A172 (cell line): ENCODE measurements around the gene PHRF1. TPM values are rescaled to one million over a fixed set of nuclear protein-coding genes. Genes with fewer than 3 reads are reported as not detected.

Experiments
- DNase-seq: peaks from one replicate; pipeline ENCODE4 v3.0.0-alpha.2; 2015; ENCODE audit warnings: low spot score
- total RNA-seq: library from RNA; depleted of rRNA; stranded (reverse); fragments of >200 nt; shearing (Covaris generic); gene quantifications from 2 replicates; pipeline ENCODE4 v1.2.3, GENCODE V29; 2014; rRNA removed

Gene PHRF1, protein sequence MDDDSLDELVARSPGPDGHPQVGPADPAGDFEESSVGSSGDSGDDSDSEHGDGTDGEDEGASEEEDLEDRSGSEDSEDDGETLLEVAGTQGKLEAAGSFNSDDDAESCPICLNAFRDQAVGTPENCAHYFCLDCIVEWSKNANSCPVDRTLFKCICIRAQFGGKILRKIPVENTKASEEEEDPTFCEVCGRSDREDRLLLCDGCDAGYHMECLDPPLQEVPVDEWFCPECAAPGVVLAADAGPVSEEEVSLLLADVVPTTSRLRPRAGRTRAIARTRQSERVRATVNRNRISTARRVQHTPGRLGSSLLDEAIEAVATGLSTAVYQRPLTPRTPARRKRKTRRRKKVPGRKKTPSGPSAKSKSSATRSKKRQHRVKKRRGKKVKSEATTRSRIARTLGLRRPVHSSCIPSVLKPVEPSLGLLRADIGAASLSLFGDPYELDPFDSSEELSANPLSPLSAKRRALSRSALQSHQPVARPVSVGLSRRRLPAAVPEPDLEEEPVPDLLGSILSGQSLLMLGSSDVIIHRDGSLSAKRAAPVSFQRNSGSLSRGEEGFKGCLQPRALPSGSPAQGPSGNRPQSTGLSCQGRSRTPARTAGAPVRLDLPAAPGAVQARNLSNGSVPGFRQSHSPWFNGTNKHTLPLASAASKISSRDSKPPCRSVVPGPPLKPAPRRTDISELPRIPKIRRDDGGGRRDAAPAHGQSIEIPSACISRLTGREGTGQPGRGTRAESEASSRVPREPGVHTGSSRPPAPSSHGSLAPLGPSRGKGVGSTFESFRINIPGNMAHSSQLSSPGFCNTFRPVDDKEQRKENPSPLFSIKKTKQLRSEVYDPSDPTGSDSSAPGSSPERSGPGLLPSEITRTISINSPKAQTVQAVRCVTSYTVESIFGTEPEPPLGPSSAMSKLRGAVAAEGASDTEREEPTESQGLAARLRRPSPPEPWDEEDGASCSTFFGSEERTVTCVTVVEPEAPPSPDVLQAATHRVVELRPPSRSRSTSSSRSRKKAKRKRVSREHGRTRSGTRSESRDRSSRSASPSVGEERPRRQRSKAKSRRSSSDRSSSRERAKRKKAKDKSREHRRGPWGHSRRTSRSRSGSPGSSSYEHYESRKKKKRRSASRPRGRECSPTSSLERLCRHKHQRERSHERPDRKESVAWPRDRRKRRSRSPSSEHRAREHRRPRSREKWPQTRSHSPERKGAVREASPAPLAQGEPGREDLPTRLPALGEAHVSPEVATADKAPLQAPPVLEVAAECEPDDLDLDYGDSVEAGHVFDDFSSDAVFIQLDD (N-terminal part only)
- 12.8 and 14.9 TPM in 2 replicates for total RNA-seq

DNA sequence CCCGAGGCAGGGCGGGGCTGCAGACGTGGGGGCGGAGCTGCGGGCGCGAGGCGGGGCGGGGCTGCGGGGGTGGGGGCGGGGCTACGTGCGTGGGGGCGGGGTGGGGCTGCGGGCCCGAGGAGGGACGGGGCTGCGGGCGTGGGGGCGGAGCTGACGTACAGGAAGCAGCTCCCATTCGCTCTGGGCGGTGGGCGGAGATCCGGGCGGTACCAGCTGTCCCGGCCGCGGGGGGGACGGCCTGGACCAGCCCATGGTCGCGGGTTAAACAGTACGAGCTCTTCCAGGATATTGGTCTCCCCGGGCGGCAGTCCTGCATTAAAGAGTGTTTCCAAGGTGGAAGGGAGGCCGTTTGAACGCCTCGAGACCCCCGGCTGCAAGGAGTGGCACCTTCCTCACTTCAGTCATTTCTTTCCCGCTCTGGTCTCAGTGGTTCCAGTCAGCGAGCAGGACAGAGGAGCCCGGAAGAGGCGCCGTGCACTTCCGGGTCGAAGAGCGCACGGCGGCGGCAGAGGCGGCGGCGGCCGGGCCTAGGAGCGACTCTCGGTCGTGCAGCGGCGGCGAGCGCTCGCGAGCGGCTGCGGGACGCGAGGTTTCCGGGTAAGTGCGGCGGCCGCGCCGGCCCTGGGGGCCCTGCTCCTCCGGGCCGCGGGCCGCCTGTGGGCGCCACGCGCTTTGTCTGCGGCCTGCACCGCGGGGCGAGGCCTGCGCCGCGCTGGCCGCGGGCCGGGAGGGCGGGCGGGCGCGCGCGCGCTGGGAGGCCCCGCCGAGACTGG is at the start of gene PHRF1:
TSS of gene PHRF1 (plus strand) at position 475 of the 773 bp plus-strand sequence. CDS start 5,043 bp downstream, outside the sequence.
- DNase-seq: peak; percentile 76

DNA sequence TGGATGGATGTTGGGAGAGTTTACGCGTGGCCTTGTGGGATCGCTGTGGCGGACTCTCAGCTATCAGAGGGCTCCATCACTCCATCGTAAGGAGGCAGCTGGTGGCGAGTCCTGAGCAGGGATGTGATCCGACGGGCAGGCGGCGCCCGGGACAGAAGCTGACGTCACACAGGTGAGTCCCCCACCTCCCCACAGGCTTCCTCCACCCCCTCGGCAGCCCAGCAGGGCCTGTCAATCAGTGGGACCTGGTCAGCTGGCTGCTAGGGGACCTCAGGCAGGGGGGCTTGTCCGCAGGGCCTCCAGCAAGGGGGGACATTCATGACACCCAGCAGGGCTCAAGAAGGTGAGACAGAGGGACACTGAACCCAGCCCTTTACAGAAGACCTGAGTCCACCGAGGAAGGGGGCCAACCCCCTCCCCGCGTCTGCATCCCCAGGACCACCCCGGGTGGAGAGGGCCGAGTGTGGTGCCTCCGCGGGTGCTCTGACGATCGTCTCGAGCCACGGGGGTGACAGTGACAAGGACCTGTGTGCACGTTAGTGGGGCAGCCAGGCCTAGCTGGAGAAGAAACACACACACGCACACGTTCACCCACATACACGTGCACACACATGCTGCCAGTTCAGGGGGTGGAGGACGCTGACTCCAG is 48.0 kb upstream of the PHRF1 start:
- DNase-seq: no peak

DNA sequence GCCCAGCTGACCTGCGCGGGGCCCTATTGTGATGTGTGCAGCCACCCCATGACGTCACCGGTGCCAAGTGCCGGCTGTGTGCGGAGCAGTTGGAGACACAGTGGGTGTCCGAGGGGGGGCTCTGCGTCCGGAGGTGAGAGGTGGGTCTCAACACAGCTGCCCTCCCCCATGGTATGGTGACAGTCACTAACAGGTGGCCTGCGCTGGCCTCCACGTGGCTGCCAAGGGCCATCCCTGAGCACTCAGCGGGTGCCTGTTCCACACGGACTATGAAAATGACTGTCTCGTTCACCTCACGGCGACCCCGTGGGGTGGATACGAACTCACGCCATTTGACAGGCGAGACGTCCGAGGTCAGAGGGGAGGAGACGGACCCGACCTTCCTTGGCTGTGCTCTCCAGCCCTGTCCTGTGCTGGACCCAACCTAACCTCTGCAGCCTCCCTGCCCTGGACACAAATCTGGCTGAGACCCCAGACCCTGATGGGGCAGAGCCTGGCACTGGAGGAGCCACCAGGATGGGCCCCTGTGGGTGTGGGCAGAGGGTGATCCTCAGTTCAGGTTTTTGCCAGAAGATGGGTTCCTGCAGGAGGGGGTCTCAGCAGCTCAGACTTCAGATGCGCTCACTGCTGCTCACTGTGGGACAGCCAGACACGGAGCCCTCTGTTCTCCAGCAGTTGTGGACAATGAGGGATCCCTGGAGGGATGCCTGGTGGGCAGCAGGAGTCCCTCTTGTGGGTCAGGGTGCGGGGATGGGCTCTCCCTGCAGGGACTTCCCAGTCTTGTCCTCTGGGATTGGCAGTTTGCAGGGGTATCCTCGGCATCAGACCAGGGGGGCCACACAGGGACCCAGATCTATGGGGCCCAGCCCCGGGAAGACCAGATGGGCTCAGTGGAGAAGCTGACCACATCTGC is 47.2 kb upstream of the PHRF1 start:
- no peak for DNase-seq

DNA sequence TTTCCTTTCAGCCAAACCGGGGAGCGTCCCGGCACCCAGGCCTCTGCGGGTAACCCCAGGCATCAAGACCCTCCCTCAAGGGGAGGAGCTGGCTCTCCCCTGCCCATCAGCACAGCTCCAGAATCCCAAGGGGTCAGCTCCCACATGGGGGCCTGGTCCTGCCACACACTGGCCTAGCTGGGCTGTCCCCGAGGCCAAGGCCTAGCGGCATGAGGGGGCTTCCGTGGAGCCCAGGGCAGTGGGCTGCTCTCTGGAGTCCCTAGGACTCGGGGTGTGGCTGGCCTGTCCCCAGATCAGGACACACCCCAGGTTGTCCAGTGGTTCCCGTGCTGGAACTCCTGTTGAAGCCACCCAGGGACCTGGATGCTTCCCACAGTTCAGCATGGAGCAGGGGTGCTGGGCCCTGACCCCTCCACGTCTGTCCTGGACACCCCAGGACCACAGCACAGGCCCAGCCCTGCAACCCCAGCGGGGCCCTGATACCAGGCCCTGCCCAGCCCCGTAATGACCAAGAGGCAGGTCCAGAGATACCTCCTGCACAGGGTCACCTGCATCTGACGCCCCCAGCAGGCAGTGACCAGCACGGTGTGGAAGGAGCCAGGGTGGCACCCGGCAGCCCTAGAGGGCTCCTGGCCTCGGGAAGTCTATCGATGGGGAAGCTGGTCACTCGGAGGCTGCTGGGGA is 46.4 kb upstream of the PHRF1 start:
- DNase-seq: no peak

DNA sequence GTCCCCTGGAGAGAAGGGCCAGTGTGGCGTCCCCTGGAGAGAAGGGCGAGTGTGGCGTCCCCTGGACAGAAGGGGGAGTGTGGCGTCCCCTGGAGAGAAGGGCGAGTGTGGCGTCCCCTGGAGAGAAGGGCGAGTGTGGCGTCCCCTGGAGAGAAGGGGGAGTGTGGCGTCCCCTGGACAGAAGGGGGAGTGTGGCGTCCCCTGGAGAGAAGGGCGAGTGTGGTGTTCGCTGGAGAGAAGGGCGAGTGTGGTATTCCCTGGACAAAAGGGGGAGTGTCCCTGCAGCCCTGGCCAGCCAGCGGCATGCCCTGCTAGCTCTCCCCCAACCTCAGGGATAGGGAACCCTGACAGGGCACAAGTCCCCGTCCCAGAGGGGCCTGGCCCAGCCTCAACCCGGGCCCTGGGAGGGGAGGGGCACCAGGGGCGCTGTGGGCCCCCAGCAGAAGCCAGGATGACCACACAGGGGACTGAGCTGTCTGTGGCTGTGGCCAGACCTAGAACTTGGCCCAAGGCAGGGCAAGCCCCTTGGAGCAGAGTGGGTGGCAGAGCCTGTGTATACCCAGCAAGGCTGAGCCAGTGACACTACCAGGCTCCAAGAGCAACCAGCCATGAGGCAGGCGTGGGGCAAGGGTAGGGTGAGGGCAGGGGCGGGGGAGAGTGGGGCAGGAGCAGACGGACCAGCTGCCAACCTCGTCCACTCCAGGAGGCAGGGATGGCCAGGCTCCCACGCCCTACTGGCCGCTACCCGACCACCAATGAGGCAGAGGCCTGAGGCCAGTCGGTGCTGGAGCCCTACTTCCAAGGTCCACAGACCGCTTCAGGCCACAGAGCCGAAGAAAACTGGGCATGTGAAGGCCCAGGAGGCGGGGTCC is 45.1 kb upstream of the PHRF1 start:
- DNase-seq: no peak

DNA sequence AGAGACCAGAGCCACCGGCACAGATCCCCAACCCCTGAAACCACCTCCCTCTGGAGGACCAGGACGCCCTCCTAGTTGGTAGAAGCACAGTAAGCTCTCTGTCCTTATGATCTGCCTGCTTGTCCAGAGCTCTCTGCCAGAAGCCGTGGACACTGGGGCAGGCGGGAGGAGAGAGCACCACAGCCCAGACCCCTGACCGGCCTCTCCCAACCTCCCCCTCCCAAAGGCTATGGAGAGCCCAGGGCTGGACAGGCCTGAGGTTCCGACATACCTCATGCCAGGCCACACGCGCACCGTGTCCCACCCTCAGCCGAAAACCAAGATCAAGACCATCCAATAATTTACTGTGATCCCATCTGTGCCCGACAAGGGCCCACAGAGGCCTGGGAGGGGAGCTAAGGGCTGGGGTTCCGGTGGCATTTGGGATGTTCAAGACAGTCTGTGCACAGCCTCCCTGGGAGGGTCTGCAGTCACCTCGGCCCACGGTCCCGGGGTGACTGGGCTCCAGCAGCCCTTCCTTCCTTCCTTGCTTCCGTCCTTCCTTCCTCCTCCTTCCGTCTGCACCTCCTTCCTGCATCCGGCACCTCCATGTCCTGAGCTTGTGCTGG is 44.2 kb upstream of the PHRF1 start:
- no peak for DNase-seq

DNA sequence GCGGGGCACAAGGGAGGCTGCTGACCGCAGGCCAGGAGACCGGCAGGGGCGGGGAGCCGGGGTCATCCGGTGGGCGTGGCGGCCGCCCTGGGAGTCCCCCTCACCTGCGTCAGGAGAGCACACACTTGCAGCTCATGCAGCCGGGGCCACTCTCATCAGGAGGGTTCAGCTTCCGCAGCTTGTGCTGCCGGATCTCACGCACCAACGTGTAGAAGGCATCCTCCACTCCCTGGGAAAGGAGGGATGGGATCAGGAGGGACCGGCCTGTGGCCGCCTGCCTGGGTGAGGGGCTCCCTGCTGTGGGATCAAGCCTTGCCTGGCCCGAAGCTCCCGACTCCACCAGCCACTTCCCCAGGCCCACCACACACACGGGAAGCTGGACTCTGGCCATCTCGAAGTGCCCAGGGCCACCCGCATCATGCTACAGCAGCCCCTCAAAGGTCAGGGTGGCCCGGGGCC is 43.7 kb upstream of the PHRF1 start:
- DNase-seq: no peak

DNA sequence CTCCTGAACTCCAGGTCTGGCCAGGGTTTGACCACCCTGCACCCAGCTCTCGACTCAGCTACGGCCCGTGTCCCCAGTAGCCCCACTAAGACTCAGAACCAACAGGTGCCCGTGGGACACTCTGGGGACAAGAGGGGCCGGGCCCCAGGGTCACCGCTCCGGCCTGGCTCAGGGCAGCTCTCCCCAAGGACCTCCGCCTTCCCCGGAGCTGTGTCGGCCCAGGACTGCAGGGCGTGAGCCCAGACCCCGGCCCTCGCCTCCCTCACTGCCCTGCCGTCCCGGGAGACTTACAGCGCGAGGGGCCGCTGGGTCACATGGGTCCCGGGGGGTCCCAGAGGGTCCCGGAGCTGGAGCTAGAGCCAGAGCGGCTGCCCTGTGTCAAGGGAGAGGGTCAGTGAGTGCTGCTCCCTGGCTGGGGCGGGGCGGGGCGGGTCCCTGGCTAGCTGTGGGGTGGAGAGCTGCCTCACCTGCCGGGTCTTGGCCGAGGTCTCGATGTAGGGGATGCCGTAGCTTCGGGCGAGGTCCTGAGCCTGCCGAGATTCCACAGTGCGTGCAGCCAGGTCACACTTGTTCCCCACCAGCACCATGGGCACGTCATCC is 43.2 kb upstream of the PHRF1 start:
- DNase-seq: no peak

DNA sequence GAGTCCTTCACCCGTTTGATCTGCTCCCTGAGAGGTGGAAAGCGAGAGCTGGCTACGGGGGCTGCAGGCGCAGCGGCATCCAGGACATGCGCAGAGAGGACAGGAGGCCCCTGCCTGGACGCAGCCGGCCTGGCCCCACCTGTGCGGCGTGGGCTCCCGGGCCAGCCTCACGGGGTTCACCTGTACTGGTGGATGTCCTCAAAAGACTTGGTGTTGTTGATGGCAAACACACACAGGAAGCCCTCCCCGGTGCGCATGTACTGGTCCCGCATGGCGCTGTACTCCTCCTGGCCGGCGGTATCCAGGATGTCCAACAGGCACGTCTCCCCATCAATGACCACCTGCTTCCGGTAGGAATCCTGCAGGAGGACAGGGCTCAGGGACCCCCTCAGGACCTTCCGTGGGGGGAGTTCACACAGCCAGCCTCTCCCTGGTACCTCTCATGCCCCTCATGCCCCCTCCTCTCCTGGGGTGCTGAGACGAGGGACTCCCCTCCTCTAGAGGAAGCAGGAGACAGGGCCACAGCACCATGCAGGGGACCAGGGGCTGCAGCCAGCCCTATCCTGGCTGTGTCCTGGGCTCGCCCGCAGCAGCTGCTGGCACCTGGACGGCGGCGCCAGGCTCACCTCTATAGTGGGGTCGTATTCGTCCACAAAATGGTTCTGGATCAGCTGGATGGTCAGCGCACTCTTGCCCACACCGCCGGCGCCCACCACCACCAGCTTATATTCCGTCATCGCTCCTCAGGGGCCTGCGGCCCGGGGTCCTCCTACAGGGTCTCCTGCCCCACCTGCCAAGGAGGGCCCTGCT is 42.5 kb upstream of the PHRF1 start:
- DNase-seq: no peak

DNA sequence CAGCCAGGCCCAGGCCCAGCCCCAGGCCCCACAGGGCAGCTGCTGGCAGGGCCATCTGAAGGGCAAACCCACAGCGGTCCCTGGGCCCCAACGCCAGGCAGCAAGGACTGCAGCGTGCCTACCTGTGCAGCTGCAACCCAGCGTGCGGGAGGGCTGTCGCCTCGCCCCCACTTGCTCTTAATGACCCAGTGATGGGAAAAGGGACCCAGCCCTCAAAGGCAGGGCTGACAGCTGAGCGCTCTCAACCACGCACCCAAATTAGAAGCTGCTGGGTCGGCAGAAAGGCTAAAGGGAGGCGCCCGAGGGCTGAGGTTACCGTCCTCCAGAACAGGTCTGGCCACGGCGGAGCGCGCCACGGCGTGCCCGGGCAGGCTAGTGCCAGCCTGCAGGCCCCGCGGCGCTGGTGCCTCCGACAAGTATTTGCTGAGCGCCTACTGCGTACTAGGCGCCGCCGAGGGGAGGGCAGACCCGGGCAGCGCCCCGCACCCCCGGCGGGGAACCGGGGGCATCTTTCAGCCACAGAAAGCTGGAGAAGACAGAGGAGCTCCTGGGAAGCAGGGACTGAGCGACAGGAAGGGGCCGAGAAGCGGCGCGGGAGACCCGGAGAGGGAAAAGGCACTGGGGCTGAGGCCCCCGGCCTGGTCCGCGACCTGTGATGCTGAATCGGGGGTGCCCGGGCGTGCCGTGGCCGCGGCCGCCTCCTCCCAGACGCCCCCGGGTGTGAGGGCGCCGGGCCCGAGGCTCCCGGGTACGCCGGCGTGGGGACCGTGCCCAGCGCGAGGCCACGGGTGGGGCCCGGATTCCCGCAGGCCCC is 41.7 kb upstream of the PHRF1 start:
- DNase-seq: no peak

DNA sequence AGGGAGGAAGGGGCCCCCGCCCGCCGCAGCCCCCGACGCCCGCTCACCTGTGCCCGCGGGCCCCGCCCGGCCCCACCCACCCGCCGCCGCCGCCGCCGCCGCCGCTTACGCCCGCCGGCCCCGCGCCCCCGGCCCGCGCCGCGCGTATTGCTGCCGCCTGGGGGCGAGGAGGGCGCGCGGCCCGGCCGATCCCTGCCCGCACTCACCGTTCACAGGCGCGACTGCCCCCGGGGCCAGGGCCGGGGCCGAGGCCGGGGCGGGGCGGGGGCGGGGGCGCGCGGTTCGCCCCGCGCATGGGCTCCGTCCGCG is 41.1 kb upstream of the PHRF1 start:
- DNase-seq: no peak

DNA sequence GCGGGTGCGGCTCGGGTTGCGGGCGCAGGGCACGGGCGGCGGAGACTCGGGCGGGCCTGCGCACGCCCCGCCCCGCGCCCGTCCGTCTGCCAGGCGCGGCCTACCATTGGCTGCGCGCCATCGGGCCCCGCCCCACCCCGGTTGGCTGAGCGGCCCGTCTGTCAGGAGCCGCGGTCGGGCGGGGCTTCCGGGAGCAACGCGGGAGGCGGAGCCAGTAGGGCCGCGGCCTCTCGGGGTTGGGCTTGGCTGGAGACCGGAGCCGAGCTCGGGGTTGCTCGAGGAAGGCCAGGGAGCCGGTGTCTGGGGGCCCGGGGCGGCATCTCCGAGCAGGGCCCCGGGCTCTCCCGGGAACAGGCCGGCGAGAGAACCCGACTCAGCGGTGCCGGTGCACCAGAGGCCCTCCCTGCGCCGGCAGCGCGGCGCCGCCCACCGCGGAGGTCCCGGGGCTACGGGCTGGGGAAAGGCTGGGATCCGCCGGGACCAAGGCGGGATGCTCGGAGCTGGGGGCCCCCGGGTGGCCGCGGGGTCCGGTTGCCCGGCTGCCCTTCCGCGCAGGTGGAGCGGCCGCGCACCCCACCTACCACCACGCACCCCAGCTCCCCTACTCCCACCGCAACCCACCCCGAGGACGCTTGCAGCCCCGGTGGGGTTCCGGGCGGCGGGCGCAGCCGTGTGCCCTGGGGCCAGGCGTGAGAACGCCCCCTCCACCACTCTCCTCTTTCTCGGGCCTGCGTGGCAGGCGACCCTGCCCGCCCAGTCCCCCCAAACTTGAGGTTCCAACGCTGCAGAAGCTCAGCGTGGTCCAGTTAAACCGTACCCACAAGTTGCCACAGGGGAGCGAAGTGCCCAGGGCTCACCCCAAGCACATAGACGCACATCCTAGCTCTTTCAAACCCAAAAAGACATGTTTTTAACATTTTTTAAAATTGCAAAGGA is 40.5 kb upstream of the PHRF1 start, which contains the start of gene HRAS:
TSS of gene HRAS (minus strand) at position 58 of the 936 bp plus-strand sequence.
- peak; percentile 73 for DNase-seq

DNA sequence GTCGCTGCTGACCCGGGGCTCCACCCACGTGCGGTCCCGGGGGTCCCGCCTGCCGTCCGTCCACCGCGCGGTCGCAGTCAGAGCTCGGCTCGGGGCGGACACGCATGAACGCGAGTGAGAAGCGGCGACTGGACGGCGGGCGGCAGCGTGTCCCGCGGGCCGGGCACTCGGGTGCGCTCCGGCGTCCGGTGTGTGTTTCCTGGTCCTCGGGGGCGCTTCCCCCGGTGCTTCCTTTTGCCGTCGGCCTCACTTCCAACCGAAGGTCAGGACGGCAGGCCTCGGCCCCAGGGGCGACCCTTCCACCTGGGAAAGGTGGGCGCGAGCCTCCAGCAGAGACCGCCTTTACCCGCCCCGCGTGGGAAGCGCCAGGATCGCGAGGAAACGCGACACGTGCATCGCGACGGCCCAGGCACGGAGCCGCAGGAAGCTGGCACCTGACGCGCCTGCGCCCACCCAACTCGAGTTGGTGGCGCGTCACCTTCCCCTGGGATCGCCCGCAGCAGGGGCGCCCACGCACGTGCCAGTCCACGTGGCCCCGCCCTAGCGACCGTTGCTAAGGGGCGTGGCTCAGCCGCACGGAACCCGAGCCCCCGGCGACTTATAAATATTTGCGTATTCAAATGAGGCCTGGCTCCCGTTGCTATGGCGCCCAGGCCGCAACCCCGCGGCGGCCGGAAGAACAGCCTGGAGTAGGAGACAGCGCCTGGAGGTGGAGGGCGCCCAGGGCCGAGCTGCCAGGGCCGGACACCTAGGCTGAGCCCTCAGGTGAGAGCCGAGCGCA is 39.2 kb upstream of the PHRF1 start, which contains the start of gene LRRC56:
TSS of gene LRRC56 (plus strand) at position 687 of the 781 bp plus-strand sequence. CDS start 3,158 bp downstream, outside the sequence.
- DNase-seq: no peak
